HG03342 (cell line): ENCODE measurements around the gene TAS2R60.
"Not testable (repeated sequence)": the region's sequence is repeated elsewhere in the genome, so short reads cannot be mapped to it uniquely, and the experiment has no call there.

ENCODE experiments used
- ATAC-seq: cut with Tn5 transposase; IDR thresholded peaks from one replicate; pipeline ENCODE4 v1.9.1; 2021; ENCODE audit warnings: mild to moderate bottlenecking, moderate library complexity; ENCODE audit not compliant: unreplicated experiment

Gene TAS2R60, protein sequence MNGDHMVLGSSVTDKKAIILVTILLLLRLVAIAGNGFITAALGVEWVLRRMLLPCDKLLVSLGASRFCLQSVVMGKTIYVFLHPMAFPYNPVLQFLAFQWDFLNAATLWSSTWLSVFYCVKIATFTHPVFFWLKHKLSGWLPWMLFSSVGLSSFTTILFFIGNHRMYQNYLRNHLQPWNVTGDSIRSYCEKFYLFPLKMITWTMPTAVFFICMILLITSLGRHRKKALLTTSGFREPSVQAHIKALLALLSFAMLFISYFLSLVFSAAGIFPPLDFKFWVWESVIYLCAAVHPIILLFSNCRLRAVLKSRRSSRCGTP

DNA sequence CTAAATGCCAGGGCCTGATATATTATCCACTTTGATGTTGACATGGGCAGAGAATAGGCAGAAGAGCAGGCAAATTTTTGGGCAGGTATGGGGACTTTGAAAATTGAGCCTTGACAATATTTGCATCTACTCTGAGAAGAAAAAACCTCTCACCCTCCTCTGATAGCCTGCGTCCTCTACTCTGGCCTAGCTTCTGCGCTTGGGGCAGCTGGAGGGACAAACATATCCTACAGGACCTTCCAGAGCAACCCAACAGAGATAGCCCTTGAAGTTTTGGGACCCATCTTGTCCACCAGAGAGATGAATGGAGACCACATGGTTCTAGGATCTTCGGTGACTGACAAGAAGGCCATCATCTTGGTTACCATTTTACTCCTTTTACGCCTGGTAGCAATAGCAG is at the start of gene TAS2R60:
Gene TAS2R60 (plus strand): TSS at position 301 of the 400 bp plus-strand sequence. CDS start 0 bp downstream, at position 301.
- ATAC-seq, result no peak

GRCh38 chr7:143394068-143394467 is 49.2 kb upstream of the TAS2R60 start:
- no peak for ATAC-seq

GRCh38 chr7:143394777-143395176 is 48.5 kb upstream of the TAS2R60 start:
- ATAC-seq, result no peak

DNA sequence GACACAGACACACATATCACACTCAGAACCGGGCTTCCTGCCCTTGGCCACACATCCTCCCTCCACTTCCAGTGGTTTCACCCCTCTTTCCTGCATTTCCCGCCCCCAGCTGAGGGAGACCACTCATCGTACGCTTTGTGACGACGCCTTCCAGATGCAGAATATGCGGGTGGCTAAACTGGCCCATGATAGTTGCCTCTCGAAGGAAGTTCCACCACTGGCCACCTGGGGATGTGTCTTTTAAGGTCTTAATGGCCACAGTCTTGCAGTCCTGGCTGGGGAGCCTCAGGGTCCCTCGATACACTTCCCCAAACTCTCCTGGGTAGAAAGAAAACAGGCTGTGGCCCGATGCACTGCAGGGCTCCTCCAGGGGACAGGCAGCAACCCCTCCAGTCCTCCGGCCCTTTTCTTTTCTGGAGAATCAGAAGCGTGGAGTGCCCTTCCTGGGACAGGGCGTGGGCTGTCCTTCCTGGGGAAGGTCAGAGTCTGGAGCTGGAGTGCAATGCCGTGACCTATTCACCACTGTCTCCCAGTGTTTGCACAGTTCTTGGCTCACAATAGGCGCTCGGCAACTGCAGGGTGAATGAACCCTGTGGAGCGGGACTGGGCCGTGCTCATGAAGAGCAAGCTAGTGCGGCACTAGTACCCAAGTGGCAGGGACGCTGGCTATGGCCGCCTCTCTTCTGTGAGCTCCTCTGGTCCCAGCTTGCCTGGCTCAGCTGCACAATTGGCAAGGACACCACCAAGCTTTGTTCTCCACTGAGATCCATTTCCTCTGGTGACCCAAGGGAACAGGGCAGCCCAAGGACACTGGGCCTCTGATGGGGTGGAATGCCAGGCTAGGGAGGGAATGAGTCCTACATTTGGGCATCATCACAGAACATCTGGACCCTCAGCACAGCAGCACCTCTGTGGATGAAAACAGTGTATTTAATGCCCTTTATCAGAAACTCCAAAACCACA is 47.8 kb upstream of the TAS2R60 start:
- peak; percentile 54 for ATAC-seq

- ATAC-seq, result no peak
Measured at GRCh38 chr7:143396182-143396581, 47.1 kb upstream of the TAS2R60 start.

- ATAC-seq, result no peak
Measured at GRCh38 chr7:143396625-143397556, 46.4 kb upstream of the TAS2R60 start.

DNA sequence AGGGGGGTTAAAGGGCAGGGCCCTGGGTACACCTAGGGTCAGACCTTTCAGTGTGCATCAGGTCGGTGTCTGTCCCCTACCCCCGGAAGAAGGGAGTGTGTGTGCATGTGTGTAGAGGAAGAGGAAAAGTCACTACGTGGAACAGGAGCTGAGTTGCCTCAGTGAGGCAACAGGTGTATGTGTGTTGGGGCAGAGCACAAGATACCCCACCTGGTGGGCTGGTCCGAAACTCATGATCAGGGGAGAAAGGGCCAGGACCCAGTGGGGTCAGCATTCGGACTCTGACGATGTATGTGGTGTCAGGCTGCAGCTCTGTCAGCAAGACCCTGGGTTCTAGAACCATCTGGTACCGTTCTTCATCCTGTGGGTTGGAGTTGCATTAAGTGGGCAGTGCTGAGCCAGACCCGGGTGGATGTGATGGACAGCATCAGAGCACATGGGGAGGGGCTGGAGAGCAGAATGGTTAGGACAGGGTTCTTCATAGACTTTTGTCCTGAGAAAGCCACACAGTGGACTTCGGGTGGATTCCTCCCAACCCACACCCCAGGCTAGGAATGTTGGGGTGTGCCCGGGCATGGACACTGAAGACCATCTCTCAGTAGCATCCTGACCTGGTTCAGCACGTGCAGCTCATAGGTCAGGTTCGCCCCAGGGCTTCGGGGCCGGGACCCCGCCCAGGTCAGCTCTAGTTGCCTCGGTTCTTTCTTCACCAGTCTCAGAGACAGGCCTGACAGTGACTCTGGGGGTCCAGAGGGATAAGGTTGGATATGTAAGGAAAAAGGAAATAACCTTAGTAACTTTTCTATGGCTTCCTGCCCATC is 45.3 kb upstream of the TAS2R60 start:
- ATAC-seq, result no peak

DNA sequence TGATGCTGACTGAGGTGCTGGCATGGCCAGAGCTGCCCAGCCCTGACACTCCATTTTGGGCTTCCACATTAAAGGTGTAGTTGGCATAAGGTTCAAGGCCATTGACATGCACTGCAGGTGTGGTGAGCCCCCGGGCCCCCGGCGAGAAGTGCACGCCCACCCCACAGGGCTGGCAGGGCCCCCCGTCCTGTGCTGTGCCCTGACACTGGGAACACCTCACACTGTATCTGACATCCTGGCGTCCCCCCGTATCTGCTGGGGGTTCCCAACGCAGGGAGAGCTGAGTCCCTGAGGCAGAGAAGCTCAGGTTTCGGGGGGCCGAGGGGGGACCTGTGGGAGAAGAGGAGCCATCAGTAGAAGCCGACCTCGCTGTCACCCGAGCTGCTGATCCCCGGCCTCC is 44.6 kb upstream of the TAS2R60 start:
- ATAC-seq, result no peak

- ATAC-seq, result no peak
Measured at GRCh38 chr7:143399151-143399550, 44.1 kb upstream of the TAS2R60 start.

DNA sequence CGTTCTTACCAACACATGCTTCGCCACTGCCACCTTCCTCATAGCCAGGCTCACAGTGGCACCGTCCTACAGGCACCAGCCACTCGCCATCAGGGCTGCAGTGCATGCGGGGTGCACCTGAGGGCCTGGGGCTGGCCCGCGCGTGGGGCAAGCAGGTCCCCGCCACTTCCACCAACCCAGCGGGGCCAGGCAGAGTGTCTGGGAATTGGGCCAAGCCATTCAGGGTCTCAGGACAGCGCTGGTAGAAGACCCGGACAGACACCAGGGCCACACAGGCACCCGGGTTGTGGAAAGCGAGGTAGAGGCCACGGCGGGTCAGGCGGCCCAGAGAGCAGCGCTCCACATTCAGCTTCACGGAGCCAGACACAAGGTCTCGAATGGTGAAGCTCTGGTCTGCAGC is 43.6 kb upstream of the TAS2R60 start:
- no peak for ATAC-seq

DNA sequence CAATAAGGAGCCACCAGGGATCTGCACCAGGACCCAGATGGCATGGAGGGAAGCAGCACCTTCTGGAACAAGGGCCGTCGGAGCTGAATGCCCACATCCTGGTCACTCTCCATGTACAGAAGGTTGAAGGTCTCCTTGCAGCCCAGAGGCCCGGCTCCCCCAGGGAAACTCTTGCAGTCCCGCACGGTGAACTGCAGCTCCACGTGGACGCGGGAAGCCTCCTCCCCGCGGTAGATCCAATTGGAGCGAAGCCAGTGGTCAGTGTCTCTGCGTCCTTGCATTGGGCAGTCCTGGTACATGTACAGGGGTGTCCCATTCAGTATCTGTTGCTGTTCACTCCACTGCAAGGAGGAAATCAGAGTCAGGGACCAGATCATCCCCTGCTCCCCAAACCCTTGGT is 42.0 kb upstream of the TAS2R60 start:
- no peak for ATAC-seq

- ATAC-seq, result not testable (repeated sequence)
Measured at GRCh38 chr7:143402233-143402632, 41.0 kb upstream of the TAS2R60 start.

DNA sequence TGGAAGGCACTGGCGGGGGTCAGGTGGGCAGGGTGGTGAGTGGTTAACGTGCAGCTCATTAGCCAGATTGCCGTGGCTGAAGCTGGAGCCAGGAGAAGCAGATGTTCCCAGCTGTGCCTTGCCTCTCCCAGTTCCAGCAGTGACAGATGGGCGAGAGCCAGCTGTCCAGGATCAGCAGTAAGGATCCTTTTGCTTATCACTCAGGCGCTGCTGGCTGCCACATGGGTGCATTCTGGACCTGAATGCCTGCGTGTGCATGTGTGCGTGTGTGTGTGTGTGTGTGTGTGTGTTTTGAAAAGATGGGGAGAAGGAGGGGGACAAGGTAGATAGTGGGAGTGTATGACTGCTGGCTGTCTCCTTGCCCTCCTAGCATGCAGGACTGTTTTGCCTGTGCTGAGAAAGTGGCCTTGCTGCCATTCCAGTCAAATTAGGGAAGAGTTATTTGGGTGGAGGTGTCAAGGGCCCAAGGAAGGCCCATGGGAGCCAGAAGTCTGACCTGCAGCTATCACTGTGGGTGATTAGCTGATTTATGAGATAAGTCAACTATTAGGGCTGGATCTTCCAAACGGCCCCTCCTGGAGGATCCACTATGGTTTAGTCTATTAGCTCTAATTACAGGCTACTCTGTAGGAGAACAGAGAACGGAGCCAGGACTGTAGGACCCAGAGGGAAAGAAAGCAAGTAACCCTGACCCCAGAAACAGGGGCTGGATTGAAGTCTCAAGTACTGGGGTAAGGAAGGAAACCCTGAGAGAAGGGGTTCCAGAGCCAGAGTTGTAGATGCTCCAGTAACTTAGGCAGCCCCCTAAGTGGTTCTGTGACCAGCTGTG is 37.9 kb upstream of the TAS2R60 start:
- no peak for ATAC-seq

- ATAC-seq, result no peak
Measured at GRCh38 chr7:143406002-143406357, 37.3 kb upstream of the TAS2R60 start.

DNA sequence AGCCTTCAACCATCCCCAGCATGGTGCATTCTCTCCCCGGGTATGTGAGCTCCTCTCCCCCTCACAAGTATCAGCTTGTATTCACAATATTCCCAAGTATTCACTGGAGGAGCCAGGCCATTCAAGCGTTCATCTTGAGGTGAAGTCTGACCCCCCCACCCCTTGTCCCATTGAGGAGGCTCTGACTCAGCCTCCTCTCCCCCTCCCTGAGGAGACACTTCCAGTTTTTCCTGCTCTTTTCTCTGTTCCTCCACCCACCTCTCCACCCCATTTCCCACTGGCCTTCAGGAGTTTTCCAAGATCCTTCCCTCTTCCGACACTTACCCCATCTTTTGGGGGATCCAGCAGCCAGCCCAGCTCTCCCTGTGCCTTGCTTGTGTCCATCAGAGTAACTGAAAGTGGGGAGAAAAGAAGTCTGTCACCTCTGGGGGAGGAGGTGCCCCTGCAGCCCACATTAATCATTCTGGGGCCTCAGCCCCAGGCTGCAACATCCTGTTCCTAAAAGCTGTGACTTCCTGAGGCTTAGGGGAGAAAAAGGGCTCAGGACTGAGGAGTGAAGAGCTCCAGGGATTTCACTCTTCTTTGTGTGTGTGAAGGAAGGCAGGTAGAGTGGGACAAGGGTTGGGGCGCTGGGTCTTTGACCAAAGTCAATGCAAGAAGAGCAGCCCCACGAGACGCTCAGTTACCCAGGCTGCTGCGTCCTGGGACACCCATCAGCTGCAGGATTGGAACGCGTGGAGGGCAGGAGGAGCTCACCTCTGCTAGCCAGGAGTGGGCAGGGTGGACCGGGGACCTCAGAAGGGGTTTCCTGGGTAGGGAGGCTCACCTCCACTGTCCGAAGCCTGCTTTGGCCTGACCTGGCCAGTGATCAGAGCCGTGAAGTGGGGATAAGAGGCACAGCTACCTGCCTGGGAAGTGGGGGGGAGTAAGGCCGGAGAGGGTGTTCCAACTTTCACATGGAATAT is 35.7 kb upstream of the TAS2R60 start:
- ATAC-seq, result no peak

- ATAC-seq, result no peak
Measured at GRCh38 chr7:143408252-143408685, 35.0 kb upstream of the TAS2R60 start.

DNA sequence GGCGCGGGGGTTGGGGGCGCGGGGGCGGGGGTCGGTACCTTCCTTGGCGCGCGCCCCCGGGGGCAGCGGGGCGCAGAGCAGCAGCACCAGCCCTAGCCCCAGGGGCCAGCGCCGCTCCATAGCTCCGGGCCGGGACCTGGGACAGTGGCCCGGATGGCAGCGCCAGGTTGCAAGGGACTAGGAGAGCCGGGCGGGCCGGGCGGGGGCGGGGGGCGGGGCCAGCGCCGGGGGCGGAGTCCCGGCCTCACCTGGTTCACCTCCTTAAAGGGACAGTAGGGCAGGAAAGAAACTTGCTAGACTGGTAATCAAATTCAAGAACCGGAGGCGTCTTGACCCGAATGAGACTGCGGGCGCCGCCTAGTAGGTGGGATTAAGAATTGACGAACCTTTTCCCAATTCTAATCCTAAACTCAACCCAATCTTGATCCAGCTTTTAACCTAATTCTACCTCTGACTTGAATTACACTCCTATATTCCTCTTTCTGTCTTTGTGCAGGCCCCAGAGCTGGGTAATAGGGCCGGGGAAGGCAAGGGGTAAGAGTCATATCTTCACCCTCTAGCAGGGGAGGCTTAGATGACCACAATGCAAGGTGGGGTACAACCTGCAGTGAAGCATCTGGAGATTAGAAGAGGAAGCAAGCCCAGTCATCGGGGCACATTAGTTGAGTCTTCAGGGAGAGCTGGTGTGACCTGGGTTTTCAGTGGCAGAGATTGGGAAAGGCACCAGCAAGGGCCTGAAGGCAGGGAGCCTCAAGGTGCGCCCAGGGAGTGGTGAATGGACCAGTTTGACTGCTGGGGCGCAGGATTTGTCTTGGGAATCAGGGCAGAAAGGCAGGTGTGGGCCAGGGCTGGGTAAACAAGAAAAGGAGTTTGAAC is 34.3 kb upstream of the TAS2R60 start, which contains the start of gene EPHA1:
Gene EPHA1 (minus strand): TSS at position 171 of the 876 bp plus-strand sequence. CDS start 51 bp downstream, at position 120.
- ATAC-seq, result peak; percentile 44
